Panc1 (cell line): ENCODE measurements around the gene CNGA1. TPM values are rescaled to one million over a fixed set of nuclear protein-coding genes. Genes with fewer than 3 reads are reported as not detected.

ENCODE experiments used
- ATAC-seq: fragments of 200-7000 bp; cut with Tn5 transposase; 2 replicates; pipeline ENCODE4 v1.9.1; 2020; ENCODE audit warnings: mild to moderate bottlenecking, moderate library complexity
- BruUV-seq: library from RNA; stranded (reverse); fragments of 400-500 nt; replicated peaks from 2 replicates; lab custom pipeline; 2021; lab: Mats Ljungman, UMichigan
- CTCF ChIA-PET: fragments of 300-600 bp; sonication (Branson Sonifier 250); formaldehyde crosslinking; loops from one replicate; lab custom pipeline; 2022; ENCODE audit warnings: antibody characterized with exemption; lab: Charles Lee
- POLR2A ChIA-PET: fragments of 300-600 bp; sonication (Branson Sonifier 250); formaldehyde crosslinking; loops from one replicate; lab custom pipeline; 2022; ENCODE audit warnings: antibody characterized with exemption; lab: Charles Lee
- DNase-seq: peaks from one replicate; pipeline ENCODE4 v3.0.0-alpha.2; 2010; ENCODE audit warnings: low read depth, low spot score
- H3K27ac ChIP-seq: 2 replicates; pipeline ENCODE4 v1.5.1; 2011; ENCODE audit warnings: mild to moderate bottlenecking, low read length, inconsistent platforms
- H3K27me3 ChIP-seq: fragments of 200-500 bp; sonication (Bioruptor generic); 2 replicates; pipeline ENCODE4 v1.6.0; 2014; ENCODE audit warnings: low read length, inconsistent platforms; ENCODE audit not compliant: control insufficient read depth, insufficient read depth
- H3K36me3 ChIP-seq: fragments of 200-500 bp; sonication (Bioruptor generic); 2 replicates; pipeline ENCODE4 v1.5.1; 2014; ENCODE audit warnings: inconsistent platforms, mild to moderate bottlenecking, low read length, moderate library complexity; ENCODE audit not compliant: control insufficient read depth, insufficient read depth
- H3K4me1 ChIP-seq: 2 replicates; pipeline ENCODE4 v1.5.1; 2011; ENCODE audit warnings: inconsistent platforms, mild to moderate bottlenecking, low read length, moderate library complexity; ENCODE audit not compliant: control insufficient read depth, insufficient read depth
- H3K4me3 ChIP-seq, 2 experiments: 2 replicates each; pipeline ENCODE4 v1.5.1; 2011 to 2012; ENCODE audit warnings: low read depth in 2 of 2, low read length in 2 of 2, mild to moderate bottlenecking in 2 of 2, inconsistent platforms in 1 of 2, moderate library complexity in 1 of 2
- H3K9me3 ChIP-seq: fragments of 200-500 bp; sonication (Bioruptor generic); 2 replicates; pipeline ENCODE4 v1.5.1; 2014; ENCODE audit warnings: low read depth, mild to moderate bottlenecking, inconsistent platforms, low read length, moderate library complexity; ENCODE audit not compliant: control insufficient read depth, insufficient read depth
- POLR2AphosphoS5 ChIP-seq: IDR thresholded peaks from 2 replicates; pipeline ENCODE4 v1.6.1; 2012; ENCODE audit warnings: mild to moderate bottlenecking, low read depth, low read length, moderate library complexity
- SIN3A ChIP-seq: IDR thresholded peaks from 2 replicates; pipeline ENCODE4 v1.6.1; 2012; ENCODE audit warnings: low read depth, mild to moderate bottlenecking, low read length, moderate library complexity, borderline replicate concordance; ENCODE audit not compliant: insufficient read depth
- TCF7L2 ChIP-seq: IDR thresholded peaks from 2 replicates; pipeline ENCODE4 v1.6.1; 2011; ENCODE audit warnings: mild to moderate bottlenecking, low read depth, low read length, inconsistent platforms
- in situ Hi-C: cut with HindIII; loops from 2 replicates; pipeline ENCODE4 v1.10.0; 2016; ENCODE audit warnings: low sequenced_read_pairs, low pct_unique_long_range_greater_than_20kb
- intact Hi-C: fragments of 100-400 bp; cut with micrococcal nuclease; formaldehyde crosslinking; loops from one replicate; pipeline ENCODE4 v1.10.0; 2022; ENCODE audit not compliant: unreplicated experiment
- total RNA-seq: library from RNA; stranded (reverse); gene quantifications from one replicate; pipeline ENCODE4 v1.2.1, GENCODE V29; 2021; ENCODE audit not compliant: unreplicated experiment
- TF ChIP-seq, protein P1 (sequence below): fragments of 450-650 bp; IDR thresholded peaks from 2 replicates; pipeline ENCODE4 v1.5.1; 2017; ENCODE audit warnings: mild to moderate bottlenecking
- TF ChIP-seq, protein P2 (sequence below), 2 experiments: IDR thresholded peaks; 2 replicates each; pipeline ENCODE4 v1.6.1; 2011 to 2012; ENCODE audit warnings: low read depth in 2 of 2, control low read depth in 1 of 2, low read length in 1 of 2, mild to moderate bottlenecking in 1 of 2, moderate library complexity in 1 of 2; ENCODE audit not compliant: insufficient read depth in 1 of 2

CNGA1 gene
- total RNA-seq, 1 experiment from 2014 or later = 0.23 TPM

DNA sequence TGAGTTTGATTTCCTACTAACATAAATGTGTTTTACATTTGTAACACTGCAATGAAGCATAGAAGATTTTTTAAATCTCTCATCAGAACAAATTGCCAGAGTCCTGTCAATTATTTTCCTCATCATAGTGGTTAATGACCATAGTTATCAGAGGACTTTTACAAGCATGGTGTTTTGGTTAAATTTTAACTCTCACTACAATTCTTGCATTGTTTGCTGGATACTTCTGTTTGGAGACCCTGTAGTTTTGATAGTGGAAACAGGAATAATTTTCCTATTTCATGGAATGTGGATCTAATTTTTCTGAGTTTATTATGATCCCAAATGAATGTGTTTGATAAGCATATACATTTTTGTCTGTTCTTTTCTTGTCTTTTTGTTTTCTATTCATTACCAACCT, 16.9 kb upstream of the CNGA1 start:
- H3K4me1 ChIP-seq = no peaks in the 10 kb centered on the region
- no TSS peak for BruUV-seq
- H3K36me3 ChIP-seq = no peaks in the 10 kb centered on the region
- H3K27me3 ChIP-seq = no peaks in the 10 kb centered on the region
- ChIA-PET POLR2A (no interaction called here), CTCF (no interaction called here)
- no peak overlapping the region for H3K27ac ChIP-seq
- H3K9me3 ChIP-seq = no peaks in the 10 kb centered on the region
- intact Hi-C loops = no loop called here
- in situ Hi-C loops = no loop called here
- DNase-seq = no peak
- TF ChIP-seq, protein P1, sequence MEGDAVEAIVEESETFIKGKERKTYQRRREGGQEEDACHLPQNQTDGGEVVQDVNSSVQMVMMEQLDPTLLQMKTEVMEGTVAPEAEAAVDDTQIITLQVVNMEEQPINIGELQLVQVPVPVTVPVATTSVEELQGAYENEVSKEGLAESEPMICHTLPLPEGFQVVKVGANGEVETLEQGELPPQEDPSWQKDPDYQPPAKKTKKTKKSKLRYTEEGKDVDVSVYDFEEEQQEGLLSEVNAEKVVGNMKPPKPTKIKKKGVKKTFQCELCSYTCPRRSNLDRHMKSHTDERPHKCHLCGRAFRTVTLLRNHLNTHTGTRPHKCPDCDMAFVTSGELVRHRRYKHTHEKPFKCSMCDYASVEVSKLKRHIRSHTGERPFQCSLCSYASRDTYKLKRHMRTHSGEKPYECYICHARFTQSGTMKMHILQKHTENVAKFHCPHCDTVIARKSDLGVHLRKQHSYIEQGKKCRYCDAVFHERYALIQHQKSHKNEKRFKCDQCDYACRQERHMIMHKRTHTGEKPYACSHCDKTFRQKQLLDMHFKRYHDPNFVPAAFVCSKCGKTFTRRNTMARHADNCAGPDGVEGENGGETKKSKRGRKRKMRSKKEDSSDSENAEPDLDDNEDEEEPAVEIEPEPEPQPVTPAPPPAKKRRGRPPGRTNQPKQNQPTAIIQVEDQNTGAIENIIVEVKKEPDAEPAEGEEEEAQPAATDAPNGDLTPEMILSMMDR = no peak
- TF ChIP-seq, protein P2, sequence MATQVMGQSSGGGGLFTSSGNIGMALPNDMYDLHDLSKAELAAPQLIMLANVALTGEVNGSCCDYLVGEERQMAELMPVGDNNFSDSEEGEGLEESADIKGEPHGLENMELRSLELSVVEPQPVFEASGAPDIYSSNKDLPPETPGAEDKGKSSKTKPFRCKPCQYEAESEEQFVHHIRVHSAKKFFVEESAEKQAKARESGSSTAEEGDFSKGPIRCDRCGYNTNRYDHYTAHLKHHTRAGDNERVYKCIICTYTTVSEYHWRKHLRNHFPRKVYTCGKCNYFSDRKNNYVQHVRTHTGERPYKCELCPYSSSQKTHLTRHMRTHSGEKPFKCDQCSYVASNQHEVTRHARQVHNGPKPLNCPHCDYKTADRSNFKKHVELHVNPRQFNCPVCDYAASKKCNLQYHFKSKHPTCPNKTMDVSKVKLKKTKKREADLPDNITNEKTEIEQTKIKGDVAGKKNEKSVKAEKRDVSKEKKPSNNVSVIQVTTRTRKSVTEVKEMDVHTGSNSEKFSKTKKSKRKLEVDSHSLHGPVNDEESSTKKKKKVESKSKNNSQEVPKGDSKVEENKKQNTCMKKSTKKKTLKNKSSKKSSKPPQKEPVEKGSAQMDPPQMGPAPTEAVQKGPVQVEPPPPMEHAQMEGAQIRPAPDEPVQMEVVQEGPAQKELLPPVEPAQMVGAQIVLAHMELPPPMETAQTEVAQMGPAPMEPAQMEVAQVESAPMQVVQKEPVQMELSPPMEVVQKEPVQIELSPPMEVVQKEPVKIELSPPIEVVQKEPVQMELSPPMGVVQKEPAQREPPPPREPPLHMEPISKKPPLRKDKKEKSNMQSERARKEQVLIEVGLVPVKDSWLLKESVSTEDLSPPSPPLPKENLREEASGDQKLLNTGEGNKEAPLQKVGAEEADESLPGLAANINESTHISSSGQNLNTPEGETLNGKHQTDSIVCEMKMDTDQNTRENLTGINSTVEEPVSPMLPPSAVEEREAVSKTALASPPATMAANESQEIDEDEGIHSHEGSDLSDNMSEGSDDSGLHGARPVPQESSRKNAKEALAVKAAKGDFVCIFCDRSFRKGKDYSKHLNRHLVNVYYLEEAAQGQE (IDR thresholded peaks at IDR 0.05; ENCODE audit: insufficient read depth in 1 of 2, low read depth in 2 of 2, low read length in 1 of 2) = no peak
- TF ChIP-seq SIN3A (no peak), TCF7L2 (no peak), POLR2AphosphoS5 (no peak)
- no peak for ATAC-seq
- no peak overlapping the region for H3K4me3 ChIP-seq

DNA sequence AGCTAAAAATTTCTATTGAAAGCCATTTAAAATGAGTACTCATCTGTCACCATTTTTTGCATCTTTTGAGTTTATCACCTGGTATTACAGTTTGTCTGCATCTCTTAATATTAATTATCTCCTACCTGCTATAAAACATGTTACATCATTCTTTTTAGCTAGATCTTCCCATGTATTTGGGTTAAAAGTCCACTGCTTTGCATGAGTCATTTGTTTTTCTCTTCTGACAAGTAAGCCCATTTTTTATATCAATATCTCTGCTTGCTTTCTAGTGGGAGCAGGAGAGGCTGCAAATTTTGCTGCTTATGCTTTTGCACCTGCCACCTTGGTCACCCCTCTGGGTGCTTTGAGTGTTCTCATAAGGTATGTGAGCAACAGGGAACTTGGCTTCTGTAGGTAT, 16.2 kb upstream of the CNGA1 start:
- no peaks in the 10 kb centered on the region for H3K9me3 ChIP-seq
- DNase-seq (no peak), ATAC-seq (no peak)
- POLR2A ChIA-PET = no interaction called here
- in situ Hi-C loops = no loop called here
- no peak overlapping the region for H3K4me3 ChIP-seq
- no peaks in the 10 kb centered on the region for H3K4me1 ChIP-seq
- no peak overlapping the region for H3K27ac ChIP-seq
- CTCF ChIA-PET = no interaction called here
- no peaks in the 10 kb centered on the region for H3K27me3 ChIP-seq
- no peaks in the 10 kb centered on the region for H3K36me3 ChIP-seq
- no TSS peak for BruUV-seq
- TF ChIP-seq, protein P1 = no peak
- TF ChIP-seq SIN3A = no peak
- TF ChIP-seq TCF7L2 = no peak
- TF ChIP-seq POLR2AphosphoS5 = no peak
- TF ChIP-seq, protein P2 (IDR thresholded peaks at IDR 0.05; ENCODE audit: insufficient read depth in 1 of 2, low read depth in 2 of 2, low read length in 1 of 2) = no peak
- intact Hi-C loops = no loop called here
